ENCODE measurements around the gene PHLPP1. TPM values are rescaled to one million over a fixed set of nuclear protein-coding genes. Genes with fewer than 3 reads are reported as not detected.
A peak's percentile ranks its signal among the peaks of the same experiment; 100 is the strongest.

The PHLPP1 gene
- total RNA-seq, 1 donor from 2014 or later: 3.4 TPM

DNA sequence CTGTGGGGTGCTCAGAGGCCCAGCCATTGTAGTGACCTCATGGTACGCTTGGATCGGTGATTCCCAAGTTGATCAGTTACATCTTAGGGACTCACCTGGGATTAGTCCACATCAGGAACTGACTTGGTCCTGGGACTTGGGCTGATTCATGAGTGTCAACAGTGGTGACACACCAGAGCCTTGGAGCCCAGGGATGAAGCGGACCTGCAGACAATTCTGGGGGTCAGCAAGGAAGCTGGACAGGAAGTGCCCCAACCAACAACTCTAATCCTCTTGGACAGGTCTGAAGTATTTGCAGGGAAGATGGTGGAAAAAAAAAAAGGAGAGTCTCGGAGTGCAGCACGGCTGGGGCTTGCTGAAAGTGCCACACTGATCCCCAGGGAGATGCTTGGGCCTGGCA is 288.6 kb downstream of the PHLPP1 start:
- DNase-seq (ENCODE audit: low read depth) (no peak), FAIRE-seq (no peak)

DNA sequence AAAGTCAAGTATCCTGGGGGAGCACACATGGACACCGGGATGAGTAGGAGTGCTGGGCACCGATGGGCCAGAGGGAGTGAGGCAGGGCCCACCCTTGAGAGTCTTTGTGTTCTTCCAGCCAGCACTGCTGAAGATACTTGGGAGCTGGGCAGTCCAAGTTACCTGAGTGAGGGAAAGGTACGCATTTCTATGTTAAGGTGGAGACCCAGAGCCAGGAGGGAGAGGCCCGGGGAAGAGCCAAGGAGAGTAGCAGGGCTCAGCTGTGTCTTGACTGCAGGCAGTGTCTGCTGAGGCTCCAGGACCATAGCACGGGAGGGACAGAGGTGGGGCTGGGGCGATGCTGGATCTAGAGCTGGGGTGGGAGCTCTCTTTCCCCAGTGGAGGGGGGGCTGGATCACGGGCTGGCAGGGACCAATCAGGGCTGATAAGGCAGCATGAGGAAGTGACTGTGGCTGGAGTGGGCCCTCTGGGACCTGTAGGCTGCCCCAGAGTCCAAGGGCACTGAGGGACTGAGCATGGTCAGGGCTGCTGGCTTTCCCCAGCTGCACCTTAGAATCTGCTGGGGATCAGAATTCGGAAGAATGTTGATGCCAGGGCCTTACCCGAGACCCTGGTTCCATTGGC is 289.2 kb downstream of the PHLPP1 start:
- TF ChIP-seq, protein P1, sequence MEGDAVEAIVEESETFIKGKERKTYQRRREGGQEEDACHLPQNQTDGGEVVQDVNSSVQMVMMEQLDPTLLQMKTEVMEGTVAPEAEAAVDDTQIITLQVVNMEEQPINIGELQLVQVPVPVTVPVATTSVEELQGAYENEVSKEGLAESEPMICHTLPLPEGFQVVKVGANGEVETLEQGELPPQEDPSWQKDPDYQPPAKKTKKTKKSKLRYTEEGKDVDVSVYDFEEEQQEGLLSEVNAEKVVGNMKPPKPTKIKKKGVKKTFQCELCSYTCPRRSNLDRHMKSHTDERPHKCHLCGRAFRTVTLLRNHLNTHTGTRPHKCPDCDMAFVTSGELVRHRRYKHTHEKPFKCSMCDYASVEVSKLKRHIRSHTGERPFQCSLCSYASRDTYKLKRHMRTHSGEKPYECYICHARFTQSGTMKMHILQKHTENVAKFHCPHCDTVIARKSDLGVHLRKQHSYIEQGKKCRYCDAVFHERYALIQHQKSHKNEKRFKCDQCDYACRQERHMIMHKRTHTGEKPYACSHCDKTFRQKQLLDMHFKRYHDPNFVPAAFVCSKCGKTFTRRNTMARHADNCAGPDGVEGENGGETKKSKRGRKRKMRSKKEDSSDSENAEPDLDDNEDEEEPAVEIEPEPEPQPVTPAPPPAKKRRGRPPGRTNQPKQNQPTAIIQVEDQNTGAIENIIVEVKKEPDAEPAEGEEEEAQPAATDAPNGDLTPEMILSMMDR (IDR thresholded peaks at IDR 0.05; ENCODE audit: insufficient read depth, low read length, severe bottlenecking): no peak
- FAIRE-seq: no peak
- H3K36me3 ChIP-seq (ENCODE audit: control insufficient read depth, insufficient read depth, low read length): no peaks in the 10 kb centered on the region
- DNase-seq (ENCODE audit: low read depth): no peak
- no peaks in the 10 kb centered on the region for H3K27me3 ChIP-seq (ENCODE audit: control insufficient read depth, insufficient read depth, low read length)
- H3K4me3 ChIP-seq (ENCODE audit: low read depth, low read length): no peak overlapping the region

More for the DNA sequence above, 288.6 kb downstream of the PHLPP1 start:
- no peak overlapping the region for H3K4me3 ChIP-seq (ENCODE audit: low read depth, low read length)
- no peaks in the 10 kb centered on the region for H3K36me3 ChIP-seq (ENCODE audit: control insufficient read depth, insufficient read depth, low read length)
- TF ChIP-seq, protein P1 (IDR thresholded peaks at IDR 0.05; ENCODE audit: insufficient read depth, low read length, severe bottlenecking): no peak
- H3K27me3 ChIP-seq (ENCODE audit: control insufficient read depth, insufficient read depth, low read length): no peaks in the 10 kb centered on the region

DNA sequence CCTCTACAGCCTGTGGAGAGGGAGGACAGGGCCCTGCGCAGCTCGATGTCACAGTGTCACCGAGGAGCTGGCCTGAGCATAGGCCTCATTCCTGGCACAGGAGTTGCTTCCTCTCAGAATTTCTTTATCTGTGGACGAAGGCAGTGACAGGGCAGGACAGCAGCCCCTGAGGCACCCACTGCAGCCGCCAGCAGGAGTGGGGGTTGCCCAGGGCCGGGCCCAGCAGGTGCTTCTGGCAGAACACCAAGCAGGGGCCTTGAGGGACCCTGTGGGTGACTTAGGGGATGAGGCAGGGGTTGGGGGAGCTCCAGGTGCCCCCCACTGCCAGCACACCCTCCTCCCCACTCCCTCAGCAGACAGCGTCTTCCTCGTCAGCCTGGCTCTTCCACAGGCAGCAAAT is 290.0 kb downstream of the PHLPP1 start:
- no peak for FAIRE-seq
- H3K36me3 ChIP-seq (ENCODE audit: control insufficient read depth, insufficient read depth, low read length): no peaks in the 10 kb centered on the region
- TF ChIP-seq, protein P1 (IDR thresholded peaks at IDR 0.05; ENCODE audit: insufficient read depth, low read length, severe bottlenecking): no peak
- no peak for DNase-seq (ENCODE audit: low read depth)
- no peaks in the 10 kb centered on the region for H3K27me3 ChIP-seq (ENCODE audit: control insufficient read depth, insufficient read depth, low read length)
- H3K4me3 ChIP-seq (ENCODE audit: low read depth, low read length): no peak overlapping the region

DNA sequence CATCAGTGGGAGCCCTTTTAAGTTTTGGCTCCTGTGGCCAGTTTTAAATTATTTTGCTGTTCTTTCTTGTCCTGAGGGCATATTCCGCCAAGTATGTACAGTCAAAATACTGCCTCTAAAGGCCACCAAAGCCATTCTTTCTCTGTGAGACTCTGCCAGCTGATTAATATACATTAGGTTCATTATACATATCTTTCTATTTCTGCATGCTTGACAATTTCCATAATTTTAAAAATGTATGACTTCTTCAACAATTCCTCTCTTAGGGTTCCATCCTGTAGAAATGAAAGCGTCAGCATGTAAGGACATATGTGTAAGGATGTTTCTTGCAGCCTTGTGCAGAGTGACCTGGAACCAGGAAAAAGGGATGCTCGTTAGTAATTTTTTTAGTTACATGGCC is 291.9 kb downstream of the PHLPP1 start:
- DNase-seq (ENCODE audit: low read depth): no peak
- FAIRE-seq: no peak
- Histone ChIP-seq H3K36me3 (ENCODE audit: control insufficient read depth, insufficient read depth, low read length) (no peaks in the 10 kb centered on the region), H3K27me3 (ENCODE audit: control insufficient read depth, insufficient read depth, low read length) (no peaks in the 10 kb centered on the region), H3K4me3 (ENCODE audit: low read depth, low read length) (no peak overlapping the region)
- TF ChIP-seq, protein P1 (IDR thresholded peaks at IDR 0.05; ENCODE audit: insufficient read depth, low read length, severe bottlenecking): no peak

DNA sequence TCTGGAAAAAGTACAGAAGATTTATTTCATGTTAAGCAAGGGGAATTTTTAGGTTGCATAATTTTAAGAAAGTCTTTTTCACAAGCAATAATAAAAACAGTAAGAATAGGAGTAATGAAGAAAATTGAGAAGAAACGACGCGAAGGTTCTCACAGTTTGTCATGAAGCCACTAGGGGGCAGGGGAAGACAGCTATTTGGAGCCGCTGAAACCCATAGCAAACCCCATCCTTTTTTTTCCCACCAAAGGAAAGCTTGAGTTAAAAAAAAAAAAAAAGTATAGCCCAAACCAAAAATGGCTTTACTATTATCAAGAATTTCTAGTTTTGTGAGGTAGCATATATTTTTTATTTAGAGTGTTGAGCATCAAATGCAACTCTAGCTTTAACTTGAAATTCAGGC is 300.9 kb downstream of the PHLPP1 start:
- TF ChIP-seq, protein P1 (IDR thresholded peaks at IDR 0.05; ENCODE audit: insufficient read depth, low read length, severe bottlenecking): peak; percentile 82
- Histone ChIP-seq H3K4me3 (ENCODE audit: low read depth, low read length) (no peak overlapping the region), H3K27me3 (ENCODE audit: control insufficient read depth, insufficient read depth, low read length) (peaks cover 5% of the 10 kb centered on the region), H3K36me3 (ENCODE audit: control insufficient read depth, insufficient read depth, low read length) (no peaks in the 10 kb centered on the region)
- peak; percentile 34 for DNase-seq (ENCODE audit: low read depth)
- FAIRE-seq: no peak

DNA sequence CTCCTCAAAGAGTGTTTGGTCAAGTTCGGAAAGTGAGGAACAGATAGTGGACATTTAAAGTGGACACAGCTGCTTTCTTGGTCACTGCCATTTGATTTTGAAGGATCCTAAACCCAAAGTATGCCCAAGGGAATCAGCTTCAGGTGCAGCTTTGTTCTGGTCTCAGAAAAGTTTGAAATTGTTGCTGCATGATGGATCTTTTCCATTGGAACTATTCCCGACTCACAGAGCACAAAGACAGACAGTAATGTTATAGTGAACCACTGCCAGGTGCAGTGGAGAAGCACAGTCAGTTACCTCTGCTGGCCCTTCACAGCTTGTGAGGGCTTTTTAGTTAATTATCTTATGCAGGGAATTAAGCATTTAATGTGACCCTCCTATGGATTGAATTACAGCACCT is 301.7 kb downstream of the PHLPP1 start:
- TF ChIP-seq, protein P1 (IDR thresholded peaks at IDR 0.05; ENCODE audit: insufficient read depth, low read length, severe bottlenecking): no peak
- DNase-seq (ENCODE audit: low read depth) (no peak), FAIRE-seq (peak; percentile 23)
- no peaks in the 10 kb centered on the region for H3K36me3 ChIP-seq (ENCODE audit: control insufficient read depth, insufficient read depth, low read length)
- peaks cover 5% of the 10 kb centered on the region for H3K27me3 ChIP-seq (ENCODE audit: control insufficient read depth, insufficient read depth, low read length)
- H3K4me3 ChIP-seq (ENCODE audit: low read depth, low read length): no peak overlapping the region
